Limb (tissue), 2 donors: Measurements from ENCODE around the gene DEAF1.
A peak's percentile ranks its signal among the peaks of the same experiment; 100 is the strongest.
"Not testable (repeated sequence)": the region's sequence is repeated elsewhere in the genome, so short reads cannot be mapped to it uniquely, and the experiment has no call there.

Experiments used
- DNase-seq, 2 donors: peaks; one replicate each; pipeline ENCODE4 v3.0.0-alpha.2; 2016; ENCODE audit errors: extremely low spot score in 2 of 2

The DEAF1 gene

GRCh38 chr11:680476-680875, 14.5 kb downstream of the DEAF1 start:
- no peak for DNase-seq

GRCh38 chr11:679271-680207, 15.5 kb downstream of the DEAF1 start:
- DNase-seq: no peak

- DNase-seq: no peak
Measured at GRCh38 chr11:678297-678696, 16.7 kb downstream of the DEAF1 start.

- no peak for DNase-seq
Measured at GRCh38 chr11:674406-674805, 20.6 kb downstream of the DEAF1 start.

GRCh38 chr11:673866-674265, 21.2 kb downstream of the DEAF1 start:
- no peak for DNase-seq

- DNase-seq: no peak
Measured at GRCh38 chr11:665704-666281, 29.2 kb downstream of the DEAF1 start.

- DNase-seq: peak in 1 of 2 donors; percentile 51
Measured at GRCh38 chr11:665062-665703, 29.8 kb downstream of the DEAF1 start.

GRCh38 chr11:662689-663274, 32.2 kb downstream of the DEAF1 start:
- DNase-seq: peak; percentile 8 to 71

DNA sequence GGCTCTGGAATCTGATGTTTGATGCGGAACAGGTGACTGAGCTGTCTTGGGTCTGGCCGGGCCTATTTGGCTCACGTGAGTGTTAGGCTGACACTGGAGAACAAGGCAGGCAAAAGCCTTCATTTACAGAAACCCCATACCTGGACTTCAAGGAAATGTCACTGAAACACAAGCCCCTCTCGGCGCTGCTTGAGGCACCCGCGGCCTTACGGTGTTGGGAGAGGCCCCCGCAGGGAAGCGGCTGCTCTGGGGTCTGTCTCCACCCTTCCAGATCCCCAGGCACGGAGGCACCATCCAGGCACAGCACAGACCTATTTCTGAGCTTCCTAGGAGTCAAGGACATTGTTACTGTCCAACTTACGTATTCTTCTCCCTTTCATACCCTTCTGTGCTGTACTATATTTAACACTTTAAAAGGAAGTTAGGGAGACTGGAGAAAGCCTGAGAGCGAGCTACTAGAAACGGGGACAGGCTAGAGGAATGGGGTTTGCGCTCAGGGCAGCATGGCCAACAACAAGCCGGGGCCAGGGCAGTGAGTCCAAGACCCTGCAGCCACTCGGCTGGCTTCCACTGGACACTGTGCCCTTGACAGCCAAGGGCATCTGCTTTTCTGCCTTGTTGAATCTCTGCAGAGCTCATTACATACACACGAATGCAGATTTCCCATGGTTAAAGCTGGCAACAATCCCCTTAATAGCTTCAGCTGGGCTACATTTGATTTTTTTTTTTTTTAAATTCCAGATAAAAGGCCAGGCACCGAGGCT, 34.2 kb downstream of the DEAF1 start:
- no peak for DNase-seq

- no peak for DNase-seq
Measured at GRCh38 chr11:660281-660680, 34.7 kb downstream of the DEAF1 start.

GRCh38 chr11:659532-660085, 35.4 kb downstream of the DEAF1 start:
- DNase-seq: no peak

DNA sequence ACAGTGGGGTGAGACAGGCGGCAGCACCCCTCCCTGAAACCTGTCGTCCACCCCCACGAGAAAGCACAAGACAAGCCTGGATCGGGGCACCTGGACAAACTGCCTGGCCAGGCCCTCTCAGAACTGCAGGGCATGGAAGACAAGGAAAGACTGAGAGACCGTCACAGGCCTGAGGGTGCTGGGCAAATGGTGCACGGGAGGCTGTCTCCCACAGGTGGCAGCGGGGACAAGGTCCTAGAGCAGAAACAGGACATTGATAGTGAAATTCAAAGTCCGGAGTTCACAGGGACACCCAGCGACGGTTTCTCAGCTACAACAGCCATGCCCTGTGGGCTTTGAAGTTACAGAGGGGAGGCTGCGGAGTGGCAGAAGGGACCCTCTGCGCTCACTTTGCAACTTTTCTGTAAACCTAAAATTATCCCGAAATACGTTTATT, 37.3 kb downstream of the DEAF1 start:
- no peak for DNase-seq

DNA sequence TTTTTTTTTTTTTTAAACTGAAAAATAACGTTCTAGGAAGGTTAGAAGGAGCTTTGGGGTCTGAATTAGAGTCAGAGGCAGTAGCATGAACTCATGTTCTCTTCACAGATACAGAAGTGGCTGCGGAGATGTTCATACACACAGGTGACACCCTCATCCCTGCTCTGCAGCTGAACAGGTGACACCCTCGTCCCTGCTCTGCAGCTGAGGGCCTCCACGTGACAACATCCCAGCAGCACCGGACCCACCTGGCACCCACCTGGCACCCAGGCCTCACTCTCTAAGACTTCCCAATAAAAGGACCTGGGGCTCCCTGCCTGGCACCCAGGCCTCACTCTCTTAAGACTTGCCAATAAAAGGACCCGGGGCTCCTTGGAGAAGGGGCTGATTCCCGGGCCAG, 38.2 kb downstream of the DEAF1 start:
- DNase-seq: no peak

DNA sequence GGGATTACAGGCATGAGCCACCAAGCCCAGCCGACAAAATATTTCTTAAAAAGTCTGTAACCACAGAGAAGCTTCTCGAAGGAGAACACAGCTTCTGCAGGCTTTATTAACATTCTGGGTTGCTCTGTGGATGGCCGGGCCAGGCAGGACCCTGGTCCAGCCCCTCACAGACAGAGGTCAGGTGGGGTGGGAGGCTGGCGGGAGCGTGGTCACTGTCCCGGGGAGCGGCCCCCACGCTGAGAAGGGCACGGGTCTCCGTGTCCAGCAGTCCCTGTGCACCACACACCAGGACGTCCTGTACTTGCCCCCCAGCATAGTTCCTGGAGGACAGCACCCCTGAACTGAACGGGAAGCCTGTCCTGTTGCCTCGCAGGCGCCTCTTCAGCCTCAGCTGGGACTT, 38.6 kb downstream of the DEAF1 start:
- DNase-seq: no peak

DNA sequence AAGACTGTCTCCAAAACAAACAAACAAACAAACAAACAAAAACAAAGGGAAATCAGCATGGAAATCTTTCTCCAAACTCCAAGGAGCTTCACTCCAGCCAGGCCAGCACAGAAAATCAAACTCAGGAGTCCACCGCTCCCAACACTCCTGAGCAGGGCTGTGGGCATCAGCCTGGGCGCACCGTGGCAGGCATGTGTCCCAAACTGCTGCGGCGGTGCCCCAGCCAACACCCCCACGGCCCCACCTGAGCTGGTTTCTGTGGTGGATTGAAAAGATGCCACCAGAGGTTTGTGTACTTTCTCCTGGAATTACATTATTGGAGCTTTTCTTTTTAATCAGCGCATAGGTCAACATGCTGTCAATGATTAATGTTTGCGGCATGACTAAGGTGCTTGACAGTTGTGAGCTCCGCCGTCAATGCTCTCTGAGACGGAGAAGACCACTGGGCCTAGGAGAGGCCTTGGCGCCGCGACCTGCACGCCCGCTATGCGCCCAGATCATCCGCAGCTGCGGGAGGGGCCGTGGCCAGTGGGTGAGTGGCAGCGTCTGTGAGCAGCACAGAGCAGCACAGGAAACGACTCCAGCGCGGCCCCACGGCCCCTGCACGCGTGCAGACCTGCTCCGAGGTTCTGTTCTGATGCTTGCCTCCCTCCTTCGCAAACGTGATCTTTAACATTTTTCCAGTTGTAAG, 39.8 kb downstream of the DEAF1 start:
- no peak for DNase-seq

- DNase-seq: not testable (repeated sequence)
Measured at GRCh38 chr11:654444-654843, 40.6 kb downstream of the DEAF1 start.

GRCh38 chr11:653837-654236, 41.2 kb downstream of the DEAF1 start:
- DNase-seq: no peak

- DNase-seq: not testable (repeated sequence)
Measured at GRCh38 chr11:653136-653535, 41.9 kb downstream of the DEAF1 start.

- DNase-seq: no peak
Measured at GRCh38 chr11:650482-650881, 44.5 kb downstream of the DEAF1 start.

- not testable (repeated sequence) for DNase-seq
Measured at GRCh38 chr11:647672-648158, 47.3 kb downstream of the DEAF1 start.
